GM12878 (cell line): ENCODE data around the gene YIF1A. TPM values are rescaled to one million over a fixed set of nuclear protein-coding genes. Genes with fewer than 3 reads are reported as not detected.

Experiments
- BHLHE40 ChIP-seq, 2 experiments: fragments of 450-650 bp in 1 of 2; IDR thresholded peaks; 2 replicates each; pipeline ENCODE4 v1.6.1; 2011 to 2017; ENCODE audit warnings: low read depth in 2 of 2, borderline replicate concordance in 1 of 2, improper control_type of control experiment in 1 of 2, low read length in 1 of 2, mild to moderate bottlenecking in 1 of 2
- CBX3 ChIP-seq: fragments of 200-600 bp; sonication (generic); IDR thresholded peaks from 2 replicates; pipeline ENCODE4 v1.6.1; 2016; ENCODE audit warnings: low read depth, borderline replicate concordance
- EP300 ChIP-seq, 2 experiments: fragments of 150-350 bp in 1 of 2; IDR thresholded peaks; 2 replicates each; pipeline ENCODE4 v1.6.1; 2011 to 2012; ENCODE audit warnings: low read depth in 2 of 2, low read length in 2 of 2, borderline replicate concordance in 1 of 2, improper control_type of control experiment in 1 of 2, inconsistent platforms in 1 of 2; ENCODE audit not compliant: control insufficient read depth in 1 of 2
- JUND ChIP-seq: IDR thresholded peaks from 2 replicates; pipeline ENCODE4 v1.6.1; 2012; ENCODE audit warnings: low read depth, mild to moderate bottlenecking, low read length, improper control_type of control experiment, moderate library complexity
- MXI1 ChIP-seq: fragments of 150-350 bp; IDR thresholded peaks from 2 replicates; pipeline ENCODE4 v1.6.1; 2011; ENCODE audit warnings: low read depth, mild to moderate bottlenecking, inconsistent platforms, low read length, improper control_type of control experiment
- NFYB ChIP-seq: IDR thresholded peaks from 2 replicates; pipeline ENCODE4 v1.6.1; 2011; ENCODE audit warnings: low read depth, mild to moderate bottlenecking, low read length, improper control_type of control experiment, moderate library complexity; ENCODE audit not compliant: insufficient read depth
- NR2F1 ChIP-seq: fragments of 450-650 bp; conservative IDR thresholded peaks from 2 replicates; pipeline ENCODE4 v1.6.1; 2017; ENCODE audit warnings: mild to moderate bottlenecking
- RUNX3 ChIP-seq: IDR thresholded peaks from 2 replicates; pipeline ENCODE4 v1.6.1; 2012; ENCODE audit warnings: low read length, inconsistent platforms
- SMARCA5 ChIP-seq: fragments of 450-650 bp; IDR thresholded peaks from 2 replicates; pipeline ENCODE4 v1.6.1; 2017; ENCODE audit warnings: mild to moderate bottlenecking
- SRF ChIP-seq, 2 experiments: IDR thresholded peaks; 2 replicates each; pipeline ENCODE4 v1.6.1; 2011; ENCODE audit warnings: low read depth in 2 of 2, low read length in 2 of 2, mild to moderate bottlenecking in 1 of 2, moderate library complexity in 1 of 2
- YY1 ChIP-seq: IDR thresholded peaks from 2 replicates; pipeline ENCODE4 v1.6.1; 2011; ENCODE audit warnings: low read depth, mild to moderate bottlenecking, low read length
- ZSCAN29 ChIP-seq: fragments of 450-650 bp; IDR thresholded peaks from 2 replicates; pipeline ENCODE4 v1.6.1; 2017; ENCODE audit warnings: mild to moderate bottlenecking, moderate library complexity
- polyA plus RNA-seq, 11 experiments: library from polyadenylated mRNA; depleted of rRNA in 4 of 11; unstranded in 6 of 11; stranded (reverse) in 5 of 11; fragments of >200 nt; fragmentation: Nextera tagmentation in 4 of 11; fragmentation: Illumina TruSeq in 1 of 11; extraction: Ambion mirVana in 4 of 11; extraction: Trizol in 1 of 11; gene quantifications; 1 replicate in 1 of 11; 2 replicates in 10 of 11; pipeline versions ENCODE4 v1.2.1 to v1.2.3, GENCODE V29; 2011 to 2016; ENCODE audit warnings: inconsistent platforms in 2 of 11, missing spikeins in 2 of 11, low read depth in 1 of 11
- total RNA-seq, 4 experiments: library from RNA; depleted of rRNA in 3 of 4; stranded (reverse); fragments of >200 nt in 3 of 4; fragmentation: Illumina TruSeq in 1 of 4; extraction: Trizol in 1 of 4; gene quantifications; 2 replicates each; pipeline versions ENCODE4 v1.2.1 to v1.2.3, GENCODE V29; 2013 to 2021
- TF ChIP-seq, protein P1 (sequence below): fragments of 450-650 bp; IDR thresholded peaks from 2 replicates; pipeline ENCODE4 v1.6.1; 2017; ENCODE audit warnings: mild to moderate bottlenecking, moderate library complexity
- TF ChIP-seq, protein P2 (sequence below): fragments of 450-650 bp; IDR thresholded peaks from 2 replicates; pipeline ENCODE4 v1.6.1; 2018; ENCODE audit warnings: borderline replicate concordance, mild to moderate bottlenecking; ENCODE audit not compliant: partially characterized antibody
- TF ChIP-seq, protein P3 (sequence below): IDR thresholded peaks from 2 replicates; pipeline ENCODE4 v1.6.1; 2011; ENCODE audit warnings: borderline replicate concordance, low read depth, mild to moderate bottlenecking, moderate library complexity, low read length; ENCODE audit not compliant: insufficient read depth, poor library complexity, severe bottlenecking
- TF ChIP-seq, protein P4 (sequence below): fragments of 450-650 bp; IDR thresholded peaks from 2 replicates; pipeline ENCODE4 v1.6.1; 2014; ENCODE audit warnings: mild to moderate bottlenecking

The YIF1A gene
- total and polyA plus RNA-seq, 10 of the 15 experiments (the other 5 are each of a cell fraction or from before 2014, with no cell fraction given), result 6.6 to 128 (median 71.7) TPM

- TF ChIP-seq, protein P1, sequence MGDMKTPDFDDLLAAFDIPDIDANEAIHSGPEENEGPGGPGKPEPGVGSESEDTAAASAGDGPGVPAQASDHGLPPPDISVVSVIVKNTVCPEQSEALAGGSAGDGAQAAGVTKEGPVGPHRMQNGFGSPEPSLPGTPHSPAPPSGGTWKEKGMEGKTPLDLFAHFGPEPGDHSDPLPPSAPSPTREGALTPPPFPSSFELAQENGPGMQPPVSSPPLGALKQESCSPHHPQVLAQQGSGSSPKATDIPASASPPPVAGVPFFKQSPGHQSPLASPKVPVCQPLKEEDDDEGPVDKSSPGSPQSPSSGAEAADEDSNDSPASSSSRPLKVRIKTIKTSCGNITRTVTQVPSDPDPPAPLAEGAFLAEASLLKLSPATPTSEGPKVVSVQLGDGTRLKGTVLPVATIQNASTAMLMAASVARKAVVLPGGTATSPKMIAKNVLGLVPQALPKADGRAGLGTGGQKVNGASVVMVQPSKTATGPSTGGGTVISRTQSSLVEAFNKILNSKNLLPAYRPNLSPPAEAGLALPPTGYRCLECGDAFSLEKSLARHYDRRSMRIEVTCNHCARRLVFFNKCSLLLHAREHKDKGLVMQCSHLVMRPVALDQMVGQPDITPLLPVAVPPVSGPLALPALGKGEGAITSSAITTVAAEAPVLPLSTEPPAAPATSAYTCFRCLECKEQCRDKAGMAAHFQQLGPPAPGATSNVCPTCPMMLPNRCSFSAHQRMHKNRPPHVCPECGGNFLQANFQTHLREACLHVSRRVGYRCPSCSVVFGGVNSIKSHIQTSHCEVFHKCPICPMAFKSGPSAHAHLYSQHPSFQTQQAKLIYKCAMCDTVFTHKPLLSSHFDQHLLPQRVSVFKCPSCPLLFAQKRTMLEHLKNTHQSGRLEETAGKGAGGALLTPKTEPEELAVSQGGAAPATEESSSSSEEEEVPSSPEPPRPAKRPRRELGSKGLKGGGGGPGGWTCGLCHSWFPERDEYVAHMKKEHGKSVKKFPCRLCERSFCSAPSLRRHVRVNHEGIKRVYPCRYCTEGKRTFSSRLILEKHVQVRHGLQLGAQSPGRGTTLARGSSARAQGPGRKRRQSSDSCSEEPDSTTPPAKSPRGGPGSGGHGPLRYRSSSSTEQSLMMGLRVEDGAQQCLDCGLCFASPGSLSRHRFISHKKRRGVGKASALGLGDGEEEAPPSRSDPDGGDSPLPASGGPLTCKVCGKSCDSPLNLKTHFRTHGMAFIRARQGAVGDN, result no peak
- TF ChIP-seq MXI1 (peak; percentile 96), NFYB (no peak), CBX3 (no peak), RUNX3 (no peak), ZSCAN29 (no peak), YY1 (peak; percentile 42; the same call in 1 of the 2 replicates), EP300 (IDR thresholded peaks at IDR 0.05; ENCODE audit: borderline replicate concordance in 1 of 2, control insufficient read depth in 1 of 2, low read depth in 2 of 2, low read length in 2 of 2) (no peak), SRF (IDR thresholded peaks at IDR 0.05; ENCODE audit: low read depth in 2 of 2, low read length in 2 of 2) (no peak), NR2F1 (0 out of 2 replicates have a peak, but pooled peaks have one; percentile 15), SMARCA5 (peak; percentile 88), JUND (no peak), BHLHE40 (IDR thresholded peaks at IDR 0.05; ENCODE audit: borderline replicate concordance in 1 of 2, low read depth in 2 of 2, low read length in 1 of 2) (0 out of 4 replicates have a peak, but pooled peaks of 1 of the 2 experiments have one; percentile 12)
- TF ChIP-seq, protein P2, sequence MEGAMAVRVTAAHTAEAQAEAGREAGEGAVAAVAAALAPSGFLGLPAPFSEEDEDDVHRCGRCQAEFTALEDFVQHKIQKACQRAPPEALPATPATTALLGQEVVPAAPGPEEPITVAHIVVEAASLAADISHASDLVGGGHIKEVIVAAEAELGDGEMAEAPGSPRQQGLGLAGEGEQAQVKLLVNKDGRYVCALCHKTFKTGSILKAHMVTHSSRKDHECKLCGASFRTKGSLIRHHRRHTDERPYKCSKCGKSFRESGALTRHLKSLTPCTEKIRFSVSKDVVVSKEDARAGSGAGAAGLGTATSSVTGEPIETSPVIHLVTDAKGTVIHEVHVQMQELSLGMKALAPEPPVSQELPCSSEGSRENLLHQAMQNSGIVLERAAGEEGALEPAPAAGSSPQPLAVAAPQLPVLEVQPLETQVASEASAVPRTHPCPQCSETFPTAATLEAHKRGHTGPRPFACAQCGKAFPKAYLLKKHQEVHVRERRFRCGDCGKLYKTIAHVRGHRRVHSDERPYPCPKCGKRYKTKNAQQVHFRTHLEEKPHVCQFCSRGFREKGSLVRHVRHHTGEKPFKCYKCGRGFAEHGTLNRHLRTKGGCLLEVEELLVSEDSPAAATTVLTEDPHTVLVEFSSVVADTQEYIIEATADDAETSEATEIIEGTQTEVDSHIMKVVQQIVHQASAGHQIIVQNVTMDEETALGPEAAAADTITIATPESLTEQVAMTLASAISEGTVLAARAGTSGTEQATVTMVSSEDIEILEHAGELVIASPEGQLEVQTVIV, result no peak
- TF ChIP-seq, protein P3, sequence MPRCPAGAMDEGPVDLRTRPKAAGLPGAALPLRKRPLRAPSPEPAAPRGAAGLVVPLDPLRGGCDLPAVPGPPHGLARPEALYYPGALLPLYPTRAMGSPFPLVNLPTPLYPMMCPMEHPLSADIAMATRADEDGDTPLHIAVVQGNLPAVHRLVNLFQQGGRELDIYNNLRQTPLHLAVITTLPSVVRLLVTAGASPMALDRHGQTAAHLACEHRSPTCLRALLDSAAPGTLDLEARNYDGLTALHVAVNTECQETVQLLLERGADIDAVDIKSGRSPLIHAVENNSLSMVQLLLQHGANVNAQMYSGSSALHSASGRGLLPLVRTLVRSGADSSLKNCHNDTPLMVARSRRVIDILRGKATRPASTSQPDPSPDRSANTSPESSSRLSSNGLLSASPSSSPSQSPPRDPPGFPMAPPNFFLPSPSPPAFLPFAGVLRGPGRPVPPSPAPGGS, result no peak
- TF ChIP-seq, protein P4, sequence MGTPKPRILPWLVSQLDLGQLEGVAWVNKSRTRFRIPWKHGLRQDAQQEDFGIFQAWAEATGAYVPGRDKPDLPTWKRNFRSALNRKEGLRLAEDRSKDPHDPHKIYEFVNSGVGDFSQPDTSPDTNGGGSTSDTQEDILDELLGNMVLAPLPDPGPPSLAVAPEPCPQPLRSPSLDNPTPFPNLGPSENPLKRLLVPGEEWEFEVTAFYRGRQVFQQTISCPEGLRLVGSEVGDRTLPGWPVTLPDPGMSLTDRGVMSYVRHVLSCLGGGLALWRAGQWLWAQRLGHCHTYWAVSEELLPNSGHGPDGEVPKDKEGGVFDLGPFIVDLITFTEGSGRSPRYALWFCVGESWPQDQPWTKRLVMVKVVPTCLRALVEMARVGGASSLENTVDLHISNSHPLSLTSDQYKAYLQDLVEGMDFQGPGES, result no peak
Observed at GRCh38 chr11:66289548-66290329, 796 bp upstream of the YIF1A start (continued).
